OCI-LY1 (cell line): ENCODE measurements around the gene LDLRAD4.

ENCODE experiments used
- EZH2 ChIP-seq: fragments of 200-600 bp; sonication (generic), shearing (Covaris generic); IDR thresholded peaks from 2 replicates; pipeline ENCODE4 v1.8.0; 2017; ENCODE audit warnings: borderline replicate concordance, mixed run types, mild to moderate bottlenecking, antibody characterized with exemption, low read length, moderate library complexity, mixed read lengths
- TF ChIP-seq, protein P1 (sequence below): fragments of 200-600 bp; sonication (generic), shearing (Covaris generic); IDR thresholded peaks from 2 replicates; pipeline ENCODE4 v1.5.1; 2017; ENCODE audit warnings: mild to moderate bottlenecking, antibody characterized with exemption, low read length, moderate library complexity, mixed read lengths

DNA sequence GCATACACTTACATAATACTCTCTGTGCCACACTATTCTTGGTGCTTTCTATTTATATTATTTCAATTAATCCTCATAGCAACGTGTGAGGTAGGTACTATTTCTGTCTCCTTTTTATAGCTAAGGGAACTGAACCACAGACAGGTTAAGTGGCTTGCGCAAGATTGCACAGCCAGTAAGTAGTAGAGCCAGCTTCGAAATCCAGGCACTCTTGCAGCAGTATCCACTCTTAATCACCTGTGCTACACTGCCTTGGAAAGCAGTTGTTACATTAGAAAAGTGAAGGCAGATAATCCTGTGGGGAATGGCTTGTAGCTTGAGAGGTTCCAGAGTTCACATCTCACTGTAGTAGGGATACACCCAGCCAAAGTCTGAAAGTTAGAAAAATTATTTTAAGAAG is 198.3 kb downstream of the LDLRAD4 start:
- TF ChIP-seq, protein P1, sequence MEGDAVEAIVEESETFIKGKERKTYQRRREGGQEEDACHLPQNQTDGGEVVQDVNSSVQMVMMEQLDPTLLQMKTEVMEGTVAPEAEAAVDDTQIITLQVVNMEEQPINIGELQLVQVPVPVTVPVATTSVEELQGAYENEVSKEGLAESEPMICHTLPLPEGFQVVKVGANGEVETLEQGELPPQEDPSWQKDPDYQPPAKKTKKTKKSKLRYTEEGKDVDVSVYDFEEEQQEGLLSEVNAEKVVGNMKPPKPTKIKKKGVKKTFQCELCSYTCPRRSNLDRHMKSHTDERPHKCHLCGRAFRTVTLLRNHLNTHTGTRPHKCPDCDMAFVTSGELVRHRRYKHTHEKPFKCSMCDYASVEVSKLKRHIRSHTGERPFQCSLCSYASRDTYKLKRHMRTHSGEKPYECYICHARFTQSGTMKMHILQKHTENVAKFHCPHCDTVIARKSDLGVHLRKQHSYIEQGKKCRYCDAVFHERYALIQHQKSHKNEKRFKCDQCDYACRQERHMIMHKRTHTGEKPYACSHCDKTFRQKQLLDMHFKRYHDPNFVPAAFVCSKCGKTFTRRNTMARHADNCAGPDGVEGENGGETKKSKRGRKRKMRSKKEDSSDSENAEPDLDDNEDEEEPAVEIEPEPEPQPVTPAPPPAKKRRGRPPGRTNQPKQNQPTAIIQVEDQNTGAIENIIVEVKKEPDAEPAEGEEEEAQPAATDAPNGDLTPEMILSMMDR = no peak
- no peak for TF ChIP-seq EZH2
